Activated T-cell treated with anti-CD3 and anti-CD28 coated beads, Interleukin-2, amount 50 U/mL, for 24 hours (primary cell): Measurements from ENCODE around the gene VAV1.
"Not testable (repeated sequence)": the region's sequence is repeated elsewhere in the genome, so short reads cannot be mapped to it uniquely, and the experiment has no call there.

ENCODE experiments used
- DNase-seq: peaks from one replicate; pipeline ENCODE4 v3.0.0-alpha.2; 2020
- H3K27ac Mint-ChIP-seq: 2 replicates; pipeline ENCODE4 v1.8.0; 2020; ENCODE audit warnings: mild to moderate bottlenecking, mixed read lengths
- H3K27me3 Mint-ChIP-seq: 2 replicates; pipeline ENCODE4 v1.8.0; 2020; ENCODE audit warnings: mixed read lengths
- H3K36me3 Mint-ChIP-seq: 2 replicates; pipeline ENCODE4 v1.8.0; 2020; ENCODE audit warnings: low read depth, mixed read lengths
- H3K4me1 Mint-ChIP-seq: 2 replicates; pipeline ENCODE4 v1.8.0; 2020; ENCODE audit warnings: low read depth, mixed read lengths
- H3K4me3 Mint-ChIP-seq: 2 replicates; pipeline ENCODE4 v1.8.0; 2020; ENCODE audit warnings: mild to moderate bottlenecking, moderate library complexity, mixed read lengths
- H3K9me3 Mint-ChIP-seq: 2 replicates; pipeline ENCODE4 v1.8.0; 2020; ENCODE audit warnings: mixed read lengths

VAV1 gene

GRCh38 chr19:6765738-6766356 is 6.7 kb upstream of the VAV1 start:
- Mint-ChIP-seq H3K36me3 (peaks cover 28% of the 10 kb centered on the region), H3K4me3 (peak overlapping the region; percentile 87), H3K4me1 (peaks cover 46% of the 10 kb centered on the region), H3K27ac (peak overlapping the region; percentile 97), H3K9me3 (no peaks in the 10 kb centered on the region), H3K27me3 (no peaks in the 10 kb centered on the region)
- DNase-seq: no peak

- Mint-ChIP-seq H3K9me3 (no peaks in the 10 kb centered on the region), H3K4me1 (peaks cover 43% of the 10 kb centered on the region), H3K36me3 (peaks cover 22% of the 10 kb centered on the region), H3K4me3 (peak overlapping the region; percentile 87), H3K27ac (peak overlapping the region; percentile 97), H3K27me3 (no peaks in the 10 kb centered on the region)
- DNase-seq: no peak
Measured at GRCh38 chr19:6766357-6767080, 6.0 kb upstream of the VAV1 start.

- no peak for DNase-seq
- H3K4me3 Mint-ChIP-seq: peak overlapping the region; percentile 87
- peak overlapping the region; percentile 97 for H3K27ac Mint-ChIP-seq
- H3K9me3 Mint-ChIP-seq: no peaks in the 10 kb centered on the region
- no peaks in the 10 kb centered on the region for H3K27me3 Mint-ChIP-seq
- H3K36me3 Mint-ChIP-seq: peaks cover 19% of the 10 kb centered on the region
- H3K4me1 Mint-ChIP-seq: peaks cover 46% of the 10 kb centered on the region
Measured at GRCh38 chr19:6767081-6767356, 5.5 kb upstream of the VAV1 start.

- Mint-ChIP-seq H3K4me1 (peaks cover 51% of the 10 kb centered on the region), H3K27me3 (no peaks in the 10 kb centered on the region), H3K27ac (peak within 1 kb of the TSS; percentile 97), H3K9me3 (no peaks in the 10 kb centered on the region), H3K4me3 (peak within 1 kb of the TSS; percentile 87), H3K36me3 (peaks cover 19% of the 10 kb centered on the region)
- DNase-seq: peak; percentile 94
Measured at GRCh38 chr19:6767357-6768235, 4.9 kb upstream of the VAV1 start, which contains the start of gene SH2D3A. Gene SH2D3A, minus strand, starts transcription at chr19:6767435. Its CDS starts 3,687 bp downstream, at chr19:6763748.

DNA sequence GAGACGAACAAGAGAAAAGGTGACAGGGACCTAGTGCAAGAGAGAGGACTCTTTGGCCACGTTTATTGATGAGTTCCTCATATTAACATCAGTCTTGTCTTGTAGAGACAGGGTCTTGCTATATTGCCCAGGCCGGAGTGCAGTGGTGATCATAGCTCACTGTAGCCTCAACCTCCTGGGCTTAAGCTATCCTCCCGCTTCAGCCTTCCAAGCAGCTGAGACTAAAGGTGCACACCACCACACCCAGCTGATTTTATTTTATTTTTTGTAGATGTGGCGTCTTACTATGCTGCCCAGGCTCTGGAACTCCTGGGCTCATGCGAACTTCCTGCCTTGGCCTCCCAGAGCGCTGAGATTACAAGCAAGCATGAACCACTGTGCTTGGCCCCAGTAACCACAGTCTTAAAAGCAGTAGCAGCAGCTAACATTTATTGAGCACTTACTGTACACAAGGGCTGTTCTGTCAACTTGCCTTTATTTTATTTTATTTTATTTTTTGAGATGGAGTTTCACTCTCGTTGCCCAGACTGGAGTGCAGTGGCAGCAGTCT is 4.2 kb upstream of the VAV1 start:
- no peaks in the 10 kb centered on the region for H3K27me3 Mint-ChIP-seq
- H3K4me3 Mint-ChIP-seq: peak overlapping the region; percentile 87
- no peak for DNase-seq
- no peaks in the 10 kb centered on the region for H3K9me3 Mint-ChIP-seq
- peaks cover 23% of the 10 kb centered on the region for H3K36me3 Mint-ChIP-seq
- H3K27ac Mint-ChIP-seq: peak overlapping the region; percentile 97
- peaks cover 51% of the 10 kb centered on the region for H3K4me1 Mint-ChIP-seq

DNA sequence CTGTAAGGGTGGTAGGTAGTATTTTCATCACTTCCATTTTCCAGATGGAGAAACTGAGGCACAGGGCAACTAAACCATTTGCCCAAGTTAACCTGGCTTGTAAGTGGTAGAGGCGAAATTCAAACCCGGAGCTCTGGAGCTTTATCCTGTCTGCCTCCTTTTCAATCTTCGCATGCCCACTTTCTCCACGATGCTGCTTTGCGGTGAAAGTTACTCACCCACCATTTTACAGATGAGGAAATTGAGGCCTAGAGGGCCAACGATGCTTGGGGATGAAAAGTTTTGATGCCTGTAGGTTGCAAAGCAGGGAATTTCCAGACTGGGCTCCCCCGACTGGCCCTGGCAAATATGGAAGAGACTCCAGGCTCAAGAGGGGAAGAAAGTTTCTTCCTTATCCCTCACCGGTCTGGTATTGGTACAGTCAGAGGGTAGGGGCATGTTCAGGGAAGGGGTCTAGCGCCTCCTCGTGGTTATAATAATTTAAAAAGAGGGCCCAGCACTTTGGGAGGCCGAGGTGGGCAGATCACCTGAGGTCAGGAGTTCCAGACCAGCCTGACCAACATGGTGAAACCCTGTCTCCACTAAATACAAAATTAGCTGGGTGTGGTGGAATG is 3.4 kb upstream of the VAV1 start:
- Mint-ChIP-seq H3K4me1 (peaks cover 55% of the 10 kb centered on the region), H3K27ac (peak overlapping the region; percentile 97), H3K9me3 (peaks cover 2% of the 10 kb centered on the region), H3K4me3 (no peak overlapping the region), H3K27me3 (no peaks in the 10 kb centered on the region), H3K36me3 (peaks cover 27% of the 10 kb centered on the region)
- DNase-seq: no peak

DNA sequence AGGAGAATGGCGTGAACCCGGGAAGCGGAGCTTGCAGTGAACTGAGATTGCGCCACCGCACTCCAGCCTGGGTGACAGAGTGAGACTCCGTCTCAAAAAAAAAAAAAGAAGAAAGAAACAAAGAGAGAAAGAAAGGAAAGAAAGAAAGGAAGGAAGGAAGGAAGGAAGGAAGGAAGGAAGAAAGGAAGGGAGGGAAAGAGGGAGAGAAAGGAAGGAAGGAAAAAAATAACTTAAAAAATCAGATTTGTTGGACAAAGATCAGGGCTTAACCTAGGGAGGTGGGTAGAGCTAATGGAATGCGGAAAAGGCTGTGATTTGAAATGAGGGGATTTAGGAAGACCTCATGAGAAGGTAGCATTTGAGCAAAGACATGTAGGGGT is 870 bp upstream of the VAV1 start:
- H3K9me3 Mint-ChIP-seq, DNase-seq, H3K27me3 Mint-ChIP-seq: not testable (repeated sequence)
- H3K4me3 Mint-ChIP-seq: peak overlapping the region; percentile 95
- H3K36me3 Mint-ChIP-seq: peaks cover 37% of the 10 kb centered on the region
- peaks cover 53% of the 10 kb centered on the region for H3K4me1 Mint-ChIP-seq
- H3K27ac Mint-ChIP-seq: peak overlapping the region; percentile 97

DNA sequence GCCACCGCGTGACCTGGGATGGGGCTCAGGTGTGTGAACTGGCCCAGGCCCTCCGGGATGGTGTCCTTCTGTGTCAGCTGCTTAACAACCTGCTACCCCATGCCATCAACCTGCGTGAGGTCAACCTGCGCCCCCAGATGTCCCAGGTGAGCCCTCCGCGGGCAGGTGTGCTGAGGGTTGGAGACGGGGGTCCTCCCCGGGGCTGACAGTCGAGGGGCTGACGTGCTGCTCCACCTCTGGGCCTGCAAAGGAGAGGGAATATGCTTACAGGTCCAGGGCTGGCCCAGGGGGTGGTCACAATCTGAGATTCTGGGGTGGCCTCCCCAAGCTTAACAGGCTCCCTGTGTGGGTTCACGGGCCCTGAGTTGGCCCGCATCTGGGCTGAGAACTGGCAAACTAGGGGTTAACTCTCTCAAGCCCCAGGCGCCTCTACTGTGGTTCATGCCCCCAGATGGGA is 386 bp downstream of the VAV1 start:
- Mint-ChIP-seq H3K36me3 (peaks cover 44% of the 10 kb centered on the region), H3K9me3 (peaks cover 2% of the 10 kb centered on the region), H3K4me3 (peak overlapping the region; percentile 95), H3K4me1 (peaks cover 53% of the 10 kb centered on the region), H3K27me3 (no peaks in the 10 kb centered on the region), H3K27ac (peak overlapping the region; percentile 97)
- no peak for DNase-seq

GRCh38 chr19:6773323-6773931 is 919 bp downstream of the VAV1 start:
- Mint-ChIP-seq H3K27me3 (no peaks in the 10 kb centered on the region), H3K9me3 (peaks cover 2% of the 10 kb centered on the region), H3K4me3 (peak overlapping the region; percentile 95), H3K36me3 (peaks cover 48% of the 10 kb centered on the region), H3K27ac (peak overlapping the region; percentile 97), H3K4me1 (peaks cover 53% of the 10 kb centered on the region)
- peak; percentile 77 for DNase-seq

DNA sequence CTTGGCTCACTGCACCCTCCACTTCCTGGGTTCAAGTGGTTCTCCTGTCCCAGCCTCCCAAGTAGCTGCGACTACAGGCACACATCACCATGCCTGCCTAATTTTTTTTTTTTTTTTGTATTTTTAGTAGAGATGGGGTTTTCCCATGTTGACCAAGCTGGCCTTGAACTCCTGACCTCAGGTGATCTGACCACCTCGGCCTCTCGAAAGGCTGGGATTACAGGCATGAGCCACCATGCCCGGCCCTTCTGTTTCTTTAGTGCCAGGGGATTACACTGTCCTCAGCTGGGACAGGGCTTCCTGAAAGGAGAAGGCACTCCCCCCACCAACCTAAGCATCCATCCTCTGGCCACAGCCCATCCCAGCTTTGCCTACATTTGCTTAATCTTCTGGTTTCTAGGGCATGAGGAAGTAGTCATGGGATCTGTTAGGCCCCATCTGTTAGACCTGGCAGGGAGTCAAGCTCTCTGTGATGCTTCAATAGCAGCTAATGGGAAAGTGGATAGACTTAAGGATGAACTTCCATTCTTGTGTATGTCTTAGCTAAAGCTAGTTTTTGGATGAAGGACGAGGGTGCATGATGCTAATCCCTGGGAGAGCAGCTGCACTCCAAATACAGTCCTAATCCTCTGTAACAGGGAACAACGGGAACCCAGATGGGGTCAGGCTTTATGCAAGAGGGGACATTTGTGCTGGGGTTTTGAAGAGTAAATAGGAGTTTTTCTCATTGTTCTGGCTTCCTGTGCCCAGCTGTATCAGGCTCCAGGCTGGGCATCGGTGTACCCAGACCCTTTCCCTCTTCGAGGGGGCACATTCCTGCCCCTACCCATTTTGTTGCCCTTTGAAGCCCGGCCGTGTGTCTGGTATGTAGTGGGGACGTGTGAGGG is 2.6 kb downstream of the VAV1 start:
- H3K4me3 Mint-ChIP-seq: peak overlapping the region; percentile 62
- H3K36me3 Mint-ChIP-seq: peaks cover 53% of the 10 kb centered on the region
- no peak for DNase-seq
- peaks cover 2% of the 10 kb centered on the region for H3K9me3 Mint-ChIP-seq
- H3K27me3 Mint-ChIP-seq: no peaks in the 10 kb centered on the region
- H3K4me1 Mint-ChIP-seq: peaks cover 54% of the 10 kb centered on the region
- H3K27ac Mint-ChIP-seq: peak overlapping the region; percentile 73

- H3K9me3 Mint-ChIP-seq, H3K4me3 Mint-ChIP-seq, DNase-seq, H3K27me3 Mint-ChIP-seq, H3K27ac Mint-ChIP-seq: not testable (repeated sequence)
- H3K4me1 Mint-ChIP-seq: peaks cover 59% of the 10 kb centered on the region
- H3K36me3 Mint-ChIP-seq: peaks cover 62% of the 10 kb centered on the region
Measured at GRCh38 chr19:6776045-6776444, 3.5 kb downstream of the VAV1 start.

DNA sequence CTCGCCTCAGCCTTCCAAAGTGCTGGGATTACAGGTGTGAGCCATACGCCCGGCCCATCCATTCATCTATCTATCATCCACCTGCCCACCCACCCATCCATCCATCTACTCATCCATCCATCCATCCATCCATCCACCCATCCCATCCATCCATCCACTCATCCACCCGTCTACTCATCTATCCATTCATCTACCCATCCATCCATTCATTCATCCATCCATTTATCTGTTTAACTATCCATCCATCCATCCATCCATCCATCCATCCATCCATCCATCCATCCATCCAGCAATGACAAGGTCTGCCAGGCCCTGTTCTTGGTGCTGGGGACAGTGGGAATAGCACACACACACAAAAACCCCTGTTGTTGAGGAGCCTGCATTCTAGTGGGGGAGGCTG is 4.5 kb downstream of the VAV1 start:
- Mint-ChIP-seq H3K9me3 (peaks cover 2% of the 10 kb centered on the region), H3K27ac (peak overlapping the region; percentile 89), H3K4me3 (no peak overlapping the region), H3K4me1 (peaks cover 65% of the 10 kb centered on the region), H3K36me3 (peaks cover 72% of the 10 kb centered on the region), H3K27me3 (no peaks in the 10 kb centered on the region)
- no peak for DNase-seq

DNA sequence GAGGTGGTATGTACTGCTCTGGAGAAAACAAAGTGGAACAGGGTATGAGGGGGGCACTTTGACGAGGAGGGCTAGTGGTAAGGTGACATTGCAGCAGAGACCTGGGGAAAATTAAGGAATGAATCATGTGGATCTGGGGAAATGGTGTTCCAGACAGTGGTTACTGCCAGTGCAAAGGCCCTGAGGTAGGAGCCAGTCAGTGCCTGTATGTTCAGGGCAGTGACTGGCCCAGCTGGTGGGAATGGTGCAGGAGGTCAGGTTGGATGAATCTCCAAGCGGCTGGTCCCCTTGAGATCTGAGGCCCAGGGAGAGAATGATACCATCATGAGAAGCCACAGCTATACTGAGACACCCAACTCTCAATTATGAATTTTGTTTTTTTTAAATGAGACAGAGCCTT is 4.9 kb downstream of the VAV1 start:
- Mint-ChIP-seq H3K4me1 (peaks cover 63% of the 10 kb centered on the region), H3K9me3 (peaks cover 2% of the 10 kb centered on the region), H3K4me3 (no peak overlapping the region), H3K27ac (peak overlapping the region; percentile 89), H3K27me3 (no peaks in the 10 kb centered on the region), H3K36me3 (peaks cover 70% of the 10 kb centered on the region)
- DNase-seq: no peak
